Measurements from ENCODE around the gene SSNA1. TPM values are rescaled to one million over a fixed set of nuclear protein-coding genes. Genes with fewer than 3 reads are reported as not detected.
A peak's percentile ranks its signal among the peaks of the same experiment; 100 is the strongest.

The SSNA1 gene, protein sequence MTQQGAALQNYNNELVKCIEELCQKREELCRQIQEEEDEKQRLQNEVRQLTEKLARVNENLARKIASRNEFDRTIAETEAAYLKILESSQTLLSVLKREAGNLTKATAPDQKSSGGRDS
- polyA plus RNA-seq (2013, experiment 1 of 2): 55.4 TPM
- polyA plus RNA-seq (2013, experiment 2 of 2): 54.1 TPM

DNA sequence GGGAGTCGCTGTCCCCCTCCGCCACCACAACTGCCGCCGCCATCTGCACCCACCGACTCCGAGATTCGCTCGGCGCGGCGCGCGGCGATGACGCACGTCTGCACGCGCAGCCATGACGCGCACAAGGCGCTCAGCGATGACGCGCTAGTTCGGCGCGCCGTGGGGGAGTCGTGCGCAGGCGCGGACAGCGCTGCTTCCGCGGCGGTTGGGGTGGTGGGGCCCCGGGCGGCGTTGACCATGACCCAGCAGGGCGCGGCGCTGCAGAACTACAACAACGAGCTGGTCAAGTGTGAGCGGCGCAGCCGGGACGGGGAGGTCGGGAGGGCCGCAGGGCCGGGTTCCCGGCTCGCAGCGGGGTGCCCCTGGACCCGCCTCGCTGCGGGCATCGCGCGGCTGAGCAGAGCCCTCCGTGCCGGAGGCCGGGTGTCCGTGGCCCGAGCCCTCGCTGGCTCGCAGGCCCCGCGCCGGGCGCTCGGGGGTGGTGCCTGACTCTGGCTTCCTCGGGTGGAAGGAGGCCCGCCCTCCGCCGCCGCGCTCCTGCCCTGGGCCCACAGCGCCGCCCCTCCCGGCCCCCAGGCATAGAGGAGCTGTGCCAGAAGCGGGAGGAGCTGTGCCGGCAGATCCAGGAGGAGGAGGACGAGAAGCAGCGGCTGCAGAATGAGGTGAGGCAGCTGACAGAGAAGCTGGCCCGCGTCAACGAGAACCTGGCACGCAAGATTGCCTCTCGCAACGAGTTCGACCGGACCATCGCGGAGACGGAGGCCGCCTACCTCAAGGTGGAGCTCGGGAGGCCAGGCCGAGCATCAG lies at the start of gene SSNA1, which contains the start of gene ANAPC2:
Gene SSNA1 (plus strand): TSS at position 187 of the 807 bp plus-strand sequence. CDS start 51 bp downstream, at position 238.
Gene ANAPC2 (minus strand): TSS at position 71 of the 807 bp plus-strand sequence. CDS start 28 bp downstream, at position 43.
- Histone ChIP-seq H4K8ac (ENCODE audit: low read depth, low read length) (peak within 1 kb of the TSS; percentile 98), H2BK15ac (ENCODE audit: low read length) (no peak within 1 kb of the TSS), H3K4me2 (ENCODE audit: insufficient read depth, low read length, poor library complexity, severe bottlenecking) (peak within 1 kb of the TSS; percentile 94), H2AK5ac (ENCODE audit: low read depth, low read length) (peak within 1 kb of the TSS; percentile 93), H3K9ac (ENCODE audit: low read depth, low read length, poor library complexity) (peak within 1 kb of the TSS; percentile 95), H3K4me3 (ENCODE audit: low read length in 2 of 2) (peak within 1 kb of the TSS; percentile 99 to 100), H3K79me1 (ENCODE audit: low read depth, low read length) (peaks cover 32% of the 10 kb centered on the region), H2AFZ (ENCODE audit: low read length) (peak within 1 kb of the TSS; percentile 95), H3K36me3 (replicated peaks in 1 of 2; ENCODE audit: control insufficient read depth in 2 of 2, insufficient read depth in 2 of 2, low read length in 2 of 2) (peaks cover 18 to 61% of the 10 kb centered on the region in 2 donors), H2BK120ac (ENCODE audit: low read depth, low read length) (no peak within 1 kb of the TSS), H3K4me1 (ENCODE audit: control insufficient read depth in 2 of 2, insufficient read depth in 1 of 2, low read depth in 1 of 2, low read length in 2 of 2) (peaks cover 12 to 17% of the 10 kb centered on the region in 2 donors), H3K27ac (replicated peaks; ENCODE audit: low read length) (no peak within 1 kb of the TSS), H2BK12ac (ENCODE audit: low read length) (no peak within 1 kb of the TSS), H3K18ac (ENCODE audit: low read length) (peak within 1 kb of the TSS; percentile 92), H3K23ac (ENCODE audit: low read depth, low read length, poor library complexity) (peak within 1 kb of the TSS; percentile 95), H3K27me3 (ENCODE audit: control insufficient read depth in 3 of 3, insufficient read depth in 3 of 3, low read depth in 1 of 3, low read length in 3 of 3) (peaks cover 0 to 2% (median 0%) of the 10 kb centered on the region in 3 experiments), H3K14ac (ENCODE audit: low read length) (peak within 1 kb of the TSS; percentile 82), H3K4ac (ENCODE audit: low read length) (peak within 1 kb of the TSS; percentile 78), H4K91ac (ENCODE audit: low read depth, low read length, poor library complexity) (no peak within 1 kb of the TSS), H2BK5ac (ENCODE audit: low read length) (peak within 1 kb of the TSS; percentile 78), H3K9me3 (replicated peaks in 1 of 2; ENCODE audit: control insufficient read depth in 2 of 2, insufficient read depth in 1 of 2, low read depth in 1 of 2, low read length in 2 of 2) (peaks cover 0 to 1% of the 10 kb centered on the region in 2 donors)
- no CpG with 5 or more reads among the region's 98 CpGs for WGBS, 2 donors (ENCODE audit: extremely low coverage in 2 of 2, insufficient read length in 2 of 2, insufficient replicate concordance in 1 of 2)
- DNase-seq (ENCODE audit: low spot score): peak; percentile 93

DNA sequence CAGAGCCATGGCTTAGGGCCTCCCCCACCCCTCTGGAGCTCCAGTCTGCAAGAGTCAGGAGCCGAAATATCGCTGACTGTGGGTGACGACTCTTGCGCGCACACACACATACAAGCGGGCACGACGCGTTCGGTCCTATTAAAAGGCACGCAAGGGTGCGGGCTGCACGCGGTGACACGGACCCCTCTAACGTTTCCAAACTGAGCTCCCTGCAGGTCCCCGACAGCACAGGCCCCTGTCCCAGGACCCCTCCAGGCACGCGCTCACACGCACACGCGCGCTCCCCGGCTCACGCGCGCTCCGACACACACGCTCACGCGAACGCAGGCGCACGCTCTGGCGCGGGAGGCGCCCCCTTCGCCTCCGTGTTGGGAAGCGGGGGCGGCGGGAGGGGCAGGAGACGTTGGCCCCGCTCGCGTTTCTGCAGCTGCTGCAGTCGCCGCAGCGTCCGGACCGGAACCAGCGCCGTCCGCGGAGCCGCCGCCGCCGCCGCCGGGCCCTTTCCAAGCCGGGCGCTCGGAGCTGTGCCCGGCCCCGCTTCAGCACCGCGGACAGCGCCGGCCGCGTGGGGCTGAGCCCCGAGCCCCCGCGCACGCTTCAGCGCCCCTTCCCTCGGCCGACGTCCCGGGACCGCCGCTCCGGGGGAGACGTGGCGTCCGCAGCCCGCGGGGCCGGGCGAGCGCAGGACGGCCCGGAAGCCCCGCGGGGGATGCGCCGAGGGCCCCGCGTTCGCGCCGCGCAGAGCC lies 49.6 kb upstream of the SSNA1 start, which contains the start of gene GRIN1:
Gene GRIN1 (plus strand): TSS at position 433 of the 746 bp plus-strand sequence. CDS start 333 bp downstream, outside the sequence.
- H3K18ac ChIP-seq (ENCODE audit: low read length): no peak within 1 kb of the TSS
- peak; percentile 60 for DNase-seq (ENCODE audit: low spot score)

DNA sequence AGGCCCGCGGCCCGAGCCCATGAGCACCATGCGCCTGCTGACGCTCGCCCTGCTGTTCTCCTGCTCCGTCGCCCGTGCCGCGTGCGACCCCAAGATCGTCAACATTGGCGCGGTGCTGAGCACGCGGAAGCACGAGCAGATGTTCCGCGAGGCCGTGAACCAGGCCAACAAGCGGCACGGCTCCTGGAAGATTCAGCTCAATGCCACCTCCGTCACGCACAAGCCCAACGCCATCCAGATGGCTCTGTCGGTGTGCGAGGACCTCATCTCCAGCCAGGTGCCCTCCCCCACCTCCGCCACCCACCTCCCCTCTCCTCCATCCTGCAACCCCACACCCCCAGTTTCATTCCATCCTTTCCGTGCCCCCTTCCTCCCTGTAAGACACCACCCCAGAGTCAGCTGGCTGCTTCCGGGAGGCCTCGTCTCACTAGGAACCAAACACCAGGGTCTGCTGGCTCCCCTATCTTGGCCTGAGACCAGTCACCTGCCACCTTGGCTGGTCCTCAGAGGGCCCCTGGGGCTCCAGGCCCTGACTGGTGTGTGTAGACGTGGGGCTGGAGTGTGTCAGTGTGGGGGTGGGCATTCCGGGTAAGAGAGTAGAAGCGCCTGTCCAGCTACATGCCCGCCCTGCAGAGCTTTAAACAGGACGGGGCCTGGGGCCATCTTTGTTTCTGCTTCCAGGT lies 48.9 kb upstream of the SSNA1 start:
- H2BK15ac ChIP-seq (ENCODE audit: low read length): no peak overlapping the region
- no peak overlapping the region for H3K4me2 ChIP-seq (ENCODE audit: insufficient read depth, low read length, poor library complexity, severe bottlenecking)
- no peak overlapping the region for H3K18ac ChIP-seq (ENCODE audit: low read length)
- peaks cover 0 to 2% of the 10 kb centered on the region in 2 donors for H3K4me1 ChIP-seq (ENCODE audit: control insufficient read depth in 2 of 2, insufficient read depth in 1 of 2, low read depth in 1 of 2, low read length in 2 of 2)
- H2AFZ ChIP-seq (ENCODE audit: low read length): no peak overlapping the region
- no peak overlapping the region for H2BK5ac ChIP-seq (ENCODE audit: low read length)
- peak overlapping the region; percentile 68 for H3K23ac ChIP-seq (ENCODE audit: low read depth, low read length, poor library complexity)
- H3K27me3 ChIP-seq (ENCODE audit: control insufficient read depth in 3 of 3, insufficient read depth in 3 of 3, low read depth in 1 of 3, low read length in 3 of 3): peaks cover 10 to 87% (median 76%) of the 10 kb centered on the region in 3 experiments
- no peak overlapping the region for H3K4ac ChIP-seq (ENCODE audit: low read length)
- H3K9ac ChIP-seq (ENCODE audit: low read depth, low read length, poor library complexity): peak overlapping the region; percentile 44
- H3K79me1 ChIP-seq (ENCODE audit: low read depth, low read length): peaks cover 2% of the 10 kb centered on the region
- peak overlapping the region; percentile 89 for H3K14ac ChIP-seq (ENCODE audit: low read length)
- H2BK120ac ChIP-seq (ENCODE audit: low read depth, low read length): no peak overlapping the region
- H4K8ac ChIP-seq (ENCODE audit: low read depth, low read length): no peak overlapping the region
- no CpG with 5 or more reads among the region's 37 CpGs for WGBS, 2 donors (ENCODE audit: extremely low coverage in 2 of 2, insufficient read length in 2 of 2, insufficient replicate concordance in 1 of 2)
- H3K9me3 ChIP-seq (replicated peaks in 1 of 2; ENCODE audit: control insufficient read depth in 2 of 2, insufficient read depth in 1 of 2, low read depth in 1 of 2, low read length in 2 of 2): peaks cover 0 to 5% of the 10 kb centered on the region in 2 donors
- no peak overlapping the region for H2AK5ac ChIP-seq (ENCODE audit: low read depth, low read length)
- no peak overlapping the region for H2BK12ac ChIP-seq (ENCODE audit: low read length)
- no peak overlapping the region for H3K27ac ChIP-seq (replicated peaks; ENCODE audit: low read length)
- H3K36me3 ChIP-seq (replicated peaks in 1 of 2; ENCODE audit: control insufficient read depth in 2 of 2, insufficient read depth in 2 of 2, low read length in 2 of 2): no peaks in the 10 kb centered on the region
- H3K4me3 ChIP-seq (ENCODE audit: low read length in 2 of 2): peak overlapping the region in 1 of 2 donors; percentile 68
- H4K91ac ChIP-seq (ENCODE audit: low read depth, low read length, poor library complexity): no peak overlapping the region
- no peak for DNase-seq (ENCODE audit: low spot score)

More for the DNA sequence above, 49.6 kb upstream of the SSNA1 start, which contains the start of gene GRIN1:
- Histone ChIP-seq H2BK5ac (ENCODE audit: low read length) (no peak within 1 kb of the TSS), H2AK5ac (ENCODE audit: low read depth, low read length) (no peak within 1 kb of the TSS), H3K27me3 (ENCODE audit: control insufficient read depth in 3 of 3, insufficient read depth in 3 of 3, low read depth in 1 of 3, low read length in 3 of 3) (peaks cover 10 to 84% (median 76%) of the 10 kb centered on the region in 3 experiments), H3K4me3 (ENCODE audit: low read length in 2 of 2) (peak within 1 kb of the TSS in 1 of 2 donors; percentile 68), H3K4me2 (ENCODE audit: insufficient read depth, low read length, poor library complexity, severe bottlenecking) (peak within 1 kb of the TSS; percentile 2), H3K23ac (ENCODE audit: low read depth, low read length, poor library complexity) (peak within 1 kb of the TSS; percentile 73), H3K79me1 (ENCODE audit: low read depth, low read length) (peaks cover 2% of the 10 kb centered on the region), H2AFZ (ENCODE audit: low read length) (no peak within 1 kb of the TSS), H2BK120ac (ENCODE audit: low read depth, low read length) (no peak within 1 kb of the TSS), H4K91ac (ENCODE audit: low read depth, low read length, poor library complexity) (no peak within 1 kb of the TSS), H3K4ac (ENCODE audit: low read length) (no peak within 1 kb of the TSS), H3K9me3 (replicated peaks in 1 of 2; ENCODE audit: control insufficient read depth in 2 of 2, insufficient read depth in 1 of 2, low read depth in 1 of 2, low read length in 2 of 2) (peaks cover 0 to 5% of the 10 kb centered on the region in 2 donors), H3K27ac (replicated peaks; ENCODE audit: low read length) (no peak within 1 kb of the TSS), H3K14ac (ENCODE audit: low read length) (peak within 1 kb of the TSS; percentile 89), H2BK15ac (ENCODE audit: low read length) (no peak within 1 kb of the TSS), H2BK12ac (ENCODE audit: low read length) (no peak within 1 kb of the TSS), H4K8ac (ENCODE audit: low read depth, low read length) (no peak within 1 kb of the TSS), H3K4me1 (ENCODE audit: control insufficient read depth in 2 of 2, insufficient read depth in 1 of 2, low read depth in 1 of 2, low read length in 2 of 2) (peaks cover 0 to 2% of the 10 kb centered on the region in 2 donors), H3K36me3 (replicated peaks in 1 of 2; ENCODE audit: control insufficient read depth in 2 of 2, insufficient read depth in 2 of 2, low read length in 2 of 2) (no peaks in the 10 kb centered on the region), H3K9ac (ENCODE audit: low read depth, low read length, poor library complexity) (peak within 1 kb of the TSS; percentile 44)
- no CpG with 5 or more reads among the region's 104 CpGs for whole genome bisulfite sequencing, 2 donors (ENCODE audit: extremely low coverage in 2 of 2, insufficient read length in 2 of 2, insufficient replicate concordance in 1 of 2)
